HG02852 (cell line): Measurements from ENCODE around the gene CD80.
"Not testable (repeated sequence)": the region's sequence is repeated elsewhere in the genome, so short reads cannot be mapped to it uniquely, and the experiment has no call there.

Experiments
- ATAC-seq: cut with Tn5 transposase; IDR thresholded peaks from one replicate; pipeline ENCODE4 v1.9.1; 2021; ENCODE audit warnings: mild to moderate bottlenecking, moderate library complexity; ENCODE audit not compliant: unreplicated experiment

Gene CD80

GRCh38 chr3:119559441-119559963, at the start of gene CD80:
CD80 (minus strand) TSS chr3:119559614; CDS start chr3:119557728, 1,886 bp downstream.
- ATAC-seq = peak; percentile 65

- no peak for ATAC-seq
These were observed 49.1 kb upstream of the CD80 start for GRCh38 chr3:119608405-119609000.

- ATAC-seq = no peak
These were observed 45.5 kb upstream of the CD80 start for GRCh38 chr3:119604878-119605277.

- ATAC-seq = no peak
These were observed 43.3 kb upstream of the CD80 start for GRCh38 chr3:119602676-119603075.

GRCh38 chr3:119601154-119601553, 41.7 kb upstream of the CD80 start:
- ATAC-seq = no peak

GRCh38 chr3:119600732-119601131, 41.3 kb upstream of the CD80 start:
- peak; percentile 46 for ATAC-seq

- no peak for ATAC-seq
These were observed 40.3 kb upstream of the CD80 start for GRCh38 chr3:119599558-119600174.

GRCh38 chr3:119598410-119599098, 39.1 kb upstream of the CD80 start:
- ATAC-seq = peak; percentile 55

GRCh38 chr3:119597548-119598288, 38.3 kb upstream of the CD80 start, which contains the start of gene PLA1A:
PLA1A (plus strand) TSS chr3:119597885; CDS start chr3:119597914, 29 bp downstream.
- ATAC-seq = no peak

- no peak for ATAC-seq
These were observed 37.0 kb upstream of the CD80 start for GRCh38 chr3:119596398-119596797.

GRCh38 chr3:119595639-119596334, 36.4 kb upstream of the CD80 start:
- no peak for ATAC-seq

- ATAC-seq = not testable (repeated sequence)
These were observed 35.5 kb upstream of the CD80 start for GRCh38 chr3:119594929-119595328.

- ATAC-seq = no peak
These were observed 34.7 kb upstream of the CD80 start for GRCh38 chr3:119594066-119594465.

GRCh38 chr3:119592861-119593260, 33.4 kb upstream of the CD80 start:
- no peak for ATAC-seq

- ATAC-seq = no peak
These were observed 31.3 kb upstream of the CD80 start for GRCh38 chr3:119590706-119591105.

- ATAC-seq = no peak
These were observed 29.8 kb upstream of the CD80 start for GRCh38 chr3:119589102-119589773.

- peak; percentile 46 for ATAC-seq
These were observed 28.7 kb upstream of the CD80 start for GRCh38 chr3:119588112-119588511.

GRCh38 chr3:119586733-119587172, 27.3 kb upstream of the CD80 start:
- no peak for ATAC-seq

- no peak for ATAC-seq
These were observed 26.6 kb upstream of the CD80 start for GRCh38 chr3:119585856-119586570.
